Mesenchymal stem cell (in vitro differentiated cells and primary cell): ENCODE measurements around the gene NRXN3.
A peak's percentile ranks its signal among the peaks of the same experiment; 100 is the strongest.

Experiments
- DNase-seq: peaks from one replicate; pipeline ENCODE4 v3.0.0-alpha.2; 2013
- H2AFZ ChIP-seq: one replicate; pipeline ENCODE4 v1.6.1; 2013; ENCODE audit warnings: low read depth, mild to moderate bottlenecking, control low read depth, inconsistent platforms, low read length, moderate library complexity
- H2AK5ac ChIP-seq: 2 replicates; pipeline ENCODE4 v1.6.1; 2013; ENCODE audit warnings: low read length, moderate library complexity, mild to moderate bottlenecking, inconsistent platforms; ENCODE audit not compliant: severe bottlenecking
- H2BK120ac ChIP-seq: one replicate; pipeline ENCODE4 v1.6.1; 2013; ENCODE audit warnings: low read depth, mild to moderate bottlenecking, inconsistent platforms, low read length, moderate library complexity
- H2BK12ac ChIP-seq, 2 experiments: one replicate each; pipeline ENCODE4 v1.6.1; 2013; ENCODE audit warnings: inconsistent platforms in 2 of 2, low read length in 2 of 2, mild to moderate bottlenecking in 2 of 2, moderate library complexity in 2 of 2, control low read depth in 1 of 2
- H2BK15ac ChIP-seq: one replicate; pipeline ENCODE4 v1.6.1; 2013; ENCODE audit warnings: mild to moderate bottlenecking, low read depth, inconsistent platforms; ENCODE audit not compliant: poor library complexity, severe bottlenecking
- H2BK5ac ChIP-seq: 2 replicates; pipeline ENCODE4 v1.6.1; 2013; ENCODE audit warnings: low read depth, mild to moderate bottlenecking, low read length, control low read depth, inconsistent platforms; ENCODE audit not compliant: poor library complexity, severe bottlenecking
- H3K14ac ChIP-seq, 2 experiments: one replicate each; pipeline ENCODE4 v1.6.1; 2013; ENCODE audit warnings: inconsistent platforms in 2 of 2, low read length in 2 of 2, control low read depth in 1 of 2, mild to moderate bottlenecking in 1 of 2, moderate library complexity in 1 of 2
- H3K18ac ChIP-seq, 2 experiments: one replicate each; pipeline ENCODE4 v1.6.1; 2013; ENCODE audit warnings: inconsistent platforms in 2 of 2, low read length in 2 of 2, control low read depth in 1 of 2, low read depth in 1 of 2, mild to moderate bottlenecking in 1 of 2
- H3K23ac ChIP-seq, 2 experiments: one replicate each; pipeline ENCODE4 v1.6.1; 2013; ENCODE audit warnings: inconsistent platforms in 2 of 2, low read length in 2 of 2, mild to moderate bottlenecking in 2 of 2, moderate library complexity in 2 of 2, control low read depth in 1 of 2
- H3K27ac ChIP-seq: 2 replicates; pipeline ENCODE4 v1.5.1; 2013; ENCODE audit warnings: mild to moderate bottlenecking, moderate library complexity, low read length, control low read depth, inconsistent platforms; ENCODE audit not compliant: poor library complexity, severe bottlenecking
- H3K27me3 ChIP-seq, 2 experiments: 2 replicates each; pipeline versions ENCODE4 v1.6.1 to v1.7.0; 2013; ENCODE audit warnings: low read length in 2 of 2, mild to moderate bottlenecking in 2 of 2, moderate library complexity in 2 of 2, control low read depth in 1 of 2, inconsistent platforms in 1 of 2; ENCODE audit not compliant: control insufficient read depth in 1 of 2, insufficient read depth in 1 of 2
- H3K36me3 ChIP-seq, 2 experiments: 2 replicates each; pipeline versions ENCODE4 v1.6.1 to v1.7.0; 2013; ENCODE audit warnings: low read length in 2 of 2, control low read depth in 1 of 2, inconsistent platforms in 1 of 2, low read depth in 1 of 2, mild to moderate bottlenecking in 1 of 2; ENCODE audit not compliant: insufficient read depth in 2 of 2, control insufficient read depth in 1 of 2
- H3K4ac ChIP-seq, 2 experiments: one replicate each; pipeline ENCODE4 v1.6.1; 2013; ENCODE audit warnings: inconsistent platforms in 2 of 2, low read length in 2 of 2, mild to moderate bottlenecking in 2 of 2, moderate library complexity in 2 of 2, control low read depth in 1 of 2, low read depth in 1 of 2
- H3K4me1 ChIP-seq: 2 replicates; pipeline ENCODE4 v1.6.1; 2013; ENCODE audit warnings: low read depth, low read length, control low read depth; ENCODE audit not compliant: control insufficient read depth, insufficient read depth
- H3K4me2 ChIP-seq: 2 replicates; pipeline ENCODE4 v1.6.1; 2013; ENCODE audit warnings: low read length, mild to moderate bottlenecking, inconsistent platforms; ENCODE audit not compliant: poor library complexity, severe bottlenecking
- H3K4me3 ChIP-seq, 2 experiments: 2 replicates each; pipeline versions ENCODE4 v1.5.1 to v1.7.0; 2013; ENCODE audit warnings: low read length in 2 of 2, mild to moderate bottlenecking in 2 of 2, control low read depth in 1 of 2, low read depth in 1 of 2; ENCODE audit not compliant: insufficient read depth in 1 of 2
- H3K79me1 ChIP-seq: replicated peaks from 2 replicates; pipeline ENCODE4 v1.6.1; 2013; ENCODE audit warnings: mild to moderate bottlenecking, control low read depth, low read length, inconsistent platforms; ENCODE audit not compliant: poor library complexity, severe bottlenecking
- H3K9ac ChIP-seq: 2 replicates; pipeline ENCODE4 v1.7.0; 2013; ENCODE audit warnings: mild to moderate bottlenecking, low read length, moderate library complexity
- H3K9me3 ChIP-seq: 2 replicates; pipeline ENCODE4 v1.7.0; 2013; ENCODE audit warnings: mild to moderate bottlenecking, low read length; ENCODE audit not compliant: control insufficient read depth
- H4K8ac ChIP-seq: one replicate; pipeline ENCODE4 v1.6.1; 2013; ENCODE audit warnings: inconsistent platforms, mild to moderate bottlenecking, low read length, moderate library complexity
- H4K91ac ChIP-seq: one replicate; pipeline ENCODE4 v1.6.1; 2013; ENCODE audit warnings: mild to moderate bottlenecking, low read length, inconsistent platforms
- WGBS: methylation state at CpG from one replicate; pipeline ENCODE4 v1.1.7; 2013; ENCODE audit warnings: mixed read lengths; 5-methylcytosine and 5-hydroxymethylcytosine counted together

NRXN3 gene

GRCh38 chr14:78829274-78829673 is 659.1 kb downstream of the NRXN3 start:
- peaks cover 0 to 15% of the 10 kb centered on the region in 2 experiments for H3K27me3 ChIP-seq
- no peaks in the 10 kb centered on the region for H3K9me3 ChIP-seq
- no peak overlapping the region for H2AFZ ChIP-seq
- no peaks in the 10 kb centered on the region for H3K36me3 ChIP-seq
- no peak overlapping the region for H2BK15ac ChIP-seq
- WGBS = no CpG with 5 or more reads among the region's 1 CpG
- no peak overlapping the region for H3K4me3 ChIP-seq
- H2BK12ac ChIP-seq = no peak overlapping the region
- H3K18ac ChIP-seq = no peak overlapping the region
- no peaks in the 10 kb centered on the region for H3K4me1 ChIP-seq
- H3K14ac ChIP-seq = no peak overlapping the region
- H4K8ac ChIP-seq = no peak overlapping the region
- no peak for DNase-seq
- no peak overlapping the region for H2AK5ac ChIP-seq
- no peak overlapping the region for H2BK5ac ChIP-seq
- no peaks in the 10 kb centered on the region for H3K79me1 ChIP-seq
- no peak overlapping the region for H3K23ac ChIP-seq
- no peak overlapping the region for H2BK120ac ChIP-seq
- no peak overlapping the region for H3K9ac ChIP-seq
- H4K91ac ChIP-seq = no peak overlapping the region
- H3K4me2 ChIP-seq = no peak overlapping the region
- H3K27ac ChIP-seq = no peak overlapping the region
- no peak overlapping the region for H3K4ac ChIP-seq

- Histone ChIP-seq H2BK120ac (no peak overlapping the region), H3K9me3 (no peaks in the 10 kb centered on the region), H3K4me2 (no peak overlapping the region), H4K8ac (no peak overlapping the region), H2AFZ (no peak overlapping the region), H2BK12ac (no peak overlapping the region), H3K36me3 (no peaks in the 10 kb centered on the region), H2BK15ac (no peak overlapping the region), H3K27me3 (peaks cover 0 to 33% of the 10 kb centered on the region in 2 experiments), H2BK5ac (no peak overlapping the region), H2AK5ac (no peak overlapping the region), H3K4ac (no peak overlapping the region), H4K91ac (no peak overlapping the region), H3K4me1 (no peaks in the 10 kb centered on the region), H3K18ac (no peak overlapping the region), H3K23ac (no peak overlapping the region), H3K4me3 (no peak overlapping the region), H3K14ac (no peak overlapping the region), H3K79me1 (no peaks in the 10 kb centered on the region), H3K27ac (no peak overlapping the region), H3K9ac (no peak overlapping the region)
- 65% methylated on average over 12 of the region's 12 CpGs for WGBS
- DNase-seq = no peak
Measured at GRCh38 chr14:78834766-78835451, 664.7 kb downstream of the NRXN3 start.

GRCh38 chr14:78835909-78836308 is 665.7 kb downstream of the NRXN3 start:
- Histone ChIP-seq H3K9ac (no peak overlapping the region), H3K14ac (no peak overlapping the region), H2BK12ac (no peak overlapping the region), H2BK120ac (no peak overlapping the region), H3K4me2 (no peak overlapping the region), H3K23ac (no peak overlapping the region), H3K27ac (no peak overlapping the region), H2AK5ac (no peak overlapping the region), H3K4me1 (no peaks in the 10 kb centered on the region), H3K4me3 (no peak overlapping the region), H3K79me1 (no peaks in the 10 kb centered on the region), H3K27me3 (peaks cover 0 to 33% of the 10 kb centered on the region in 2 experiments), H2BK5ac (no peak overlapping the region), H2BK15ac (no peak overlapping the region), H3K18ac (no peak overlapping the region), H3K4ac (no peak overlapping the region), H4K8ac (no peak overlapping the region), H2AFZ (no peak overlapping the region), H3K9me3 (no peaks in the 10 kb centered on the region), H3K36me3 (no peaks in the 10 kb centered on the region), H4K91ac (no peak overlapping the region)
- no CpG with 5 or more reads among the region's 1 CpG for whole genome bisulfite sequencing
- DNase-seq = no peak

GRCh38 chr14:78836777-78837176 is 666.6 kb downstream of the NRXN3 start:
- Histone ChIP-seq H3K4me2 (no peak overlapping the region), H3K23ac (no peak overlapping the region), H4K91ac (no peak overlapping the region), H3K36me3 (no peaks in the 10 kb centered on the region), H3K27ac (no peak overlapping the region), H2AK5ac (no peak overlapping the region), H2BK12ac (no peak overlapping the region), H3K9me3 (no peaks in the 10 kb centered on the region), H2BK120ac (no peak overlapping the region), H3K4me3 (no peak overlapping the region), H3K4ac (no peak overlapping the region), H2BK5ac (no peak overlapping the region), H3K18ac (no peak overlapping the region), H2BK15ac (no peak overlapping the region), H4K8ac (no peak overlapping the region), H3K14ac (no peak overlapping the region), H3K9ac (no peak overlapping the region), H3K4me1 (no peaks in the 10 kb centered on the region), H3K27me3 (peaks cover 0 to 33% of the 10 kb centered on the region in 2 experiments), H3K79me1 (no peaks in the 10 kb centered on the region), H2AFZ (no peak overlapping the region)
- no CpG with 5 or more reads among the region's 4 CpGs for WGBS
- DNase-seq = peak; percentile 61
